Sigmoid colon (tissue), 4 donors: ENCODE results near the gene MOV10.

Source experiments
- CTCF ChIP-seq, 4 experiments: fragments of 450-650 bp in 3 of 4; fragments of 200-600 bp in 1 of 4; IDR thresholded peaks; one replicate each; pipeline ENCODE4 v1.5.1; 2016 to 2019; ENCODE audit warnings: antibody characterized with exemption in 4 of 4, mild to moderate bottlenecking in 3 of 4, moderate library complexity in 2 of 4
- EP300 ChIP-seq, 4 donors: sonication (generic); formaldehyde crosslinking; IDR thresholded peaks; one replicate each; pipeline ENCODE4 v1.6.1; 2017; ENCODE audit warnings: antibody characterized with exemption in 4 of 4
- POLR2A ChIP-seq, 2 donors: fragments of 450-650 bp; IDR thresholded peaks; one replicate each; pipeline ENCODE4 v1.6.1; 2016; ENCODE audit warnings: antibody characterized with exemption in 2 of 2, mild to moderate bottlenecking in 2 of 2, moderate library complexity in 2 of 2
- POLR2AphosphoS5 ChIP-seq, 4 donors: sonication (generic); formaldehyde crosslinking; IDR thresholded peaks; one replicate each; pipeline ENCODE4 v1.6.1; 2017; ENCODE audit warnings: antibody characterized with exemption in 4 of 4

DNA sequence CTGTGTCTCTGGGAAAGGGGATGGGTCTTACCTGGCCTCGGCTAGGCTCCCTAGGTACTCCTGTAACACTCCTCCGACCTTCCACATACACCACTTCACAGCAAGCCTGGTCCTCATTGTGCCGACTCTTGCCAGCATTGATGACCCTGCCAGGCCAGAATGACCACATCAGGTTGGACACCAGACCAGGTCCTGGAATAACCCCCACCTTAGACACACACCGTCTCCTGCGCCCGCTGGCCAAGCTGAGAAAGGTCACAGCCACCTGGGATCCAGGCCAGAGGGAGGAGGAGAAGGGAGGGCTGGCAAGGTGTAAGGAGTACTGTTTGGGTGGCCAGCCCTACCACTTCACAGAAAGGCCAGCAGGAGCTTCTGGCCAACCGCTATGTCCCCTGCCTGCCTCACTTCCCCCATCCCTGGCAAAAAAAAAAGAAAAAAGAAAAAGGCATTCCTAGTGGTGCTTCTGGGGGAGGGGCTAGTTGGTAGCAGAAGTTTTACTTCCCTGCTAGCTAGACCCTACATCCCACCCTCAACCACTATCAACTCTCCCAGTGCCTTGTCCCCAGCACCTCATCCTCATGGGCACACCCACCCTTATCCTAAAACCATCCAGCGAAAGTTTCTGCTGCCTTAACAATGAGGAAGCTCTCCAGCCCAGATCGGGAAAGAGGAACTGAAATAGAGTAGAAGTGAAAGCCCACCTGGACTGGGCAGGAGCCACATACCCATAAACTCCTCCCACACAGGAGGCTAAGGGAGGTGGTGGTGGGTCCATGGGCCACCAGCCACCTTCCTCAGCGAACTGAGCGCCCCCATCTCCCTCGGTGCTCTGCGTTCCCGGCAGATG lies 39.2 kb downstream of the MOV10 start:
- no peak for TF ChIP-seq POLR2AphosphoS5 (IDR thresholded peaks at IDR 0.05)
- TF ChIP-seq CTCF (IDR thresholded peaks at IDR 0.05), result no peak
- TF ChIP-seq POLR2A (IDR thresholded peaks at IDR 0.05), result no peak
- no peak for TF ChIP-seq EP300 (IDR thresholded peaks at IDR 0.05)
